GM12873 (cell line): ENCODE results near the gene TP53I11.

Source experiments
- CTCF ChIP-seq: IDR thresholded peaks from 2 replicates; pipeline ENCODE4 v1.5.1; 2012; ENCODE audit warnings: low read depth, mild to moderate bottlenecking, moderate library complexity, low read length, control low read depth; ENCODE audit not compliant: insufficient read depth; ENCODE audit errors: missing control alignments

TP53I11 gene

GRCh38 chr11:44936951-44937543, 13.6 kb downstream of the TP53I11 start:
- no peak for TF ChIP-seq CTCF

DNA sequence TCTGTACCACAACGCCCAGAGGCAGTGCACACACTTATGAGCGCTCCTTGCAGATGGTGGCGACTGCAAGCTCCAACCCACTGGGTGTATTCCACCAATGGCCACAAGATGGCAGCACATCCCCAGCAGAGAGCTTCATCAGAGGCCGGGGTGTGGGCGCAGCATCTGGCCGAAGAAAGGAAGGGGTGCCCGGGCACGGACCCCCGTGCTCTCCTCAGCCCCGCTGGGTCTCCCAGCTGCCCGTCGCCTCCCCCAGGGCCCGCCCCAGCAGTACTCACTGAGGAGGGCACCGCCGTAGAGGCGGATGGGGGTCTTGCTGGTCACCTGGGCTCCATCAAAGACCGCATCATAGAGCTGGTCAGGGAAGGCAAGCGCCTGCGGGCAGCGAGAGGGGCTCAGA, 14.2 kb downstream of the TP53I11 start:
- TF ChIP-seq CTCF: peak; percentile 94

DNA sequence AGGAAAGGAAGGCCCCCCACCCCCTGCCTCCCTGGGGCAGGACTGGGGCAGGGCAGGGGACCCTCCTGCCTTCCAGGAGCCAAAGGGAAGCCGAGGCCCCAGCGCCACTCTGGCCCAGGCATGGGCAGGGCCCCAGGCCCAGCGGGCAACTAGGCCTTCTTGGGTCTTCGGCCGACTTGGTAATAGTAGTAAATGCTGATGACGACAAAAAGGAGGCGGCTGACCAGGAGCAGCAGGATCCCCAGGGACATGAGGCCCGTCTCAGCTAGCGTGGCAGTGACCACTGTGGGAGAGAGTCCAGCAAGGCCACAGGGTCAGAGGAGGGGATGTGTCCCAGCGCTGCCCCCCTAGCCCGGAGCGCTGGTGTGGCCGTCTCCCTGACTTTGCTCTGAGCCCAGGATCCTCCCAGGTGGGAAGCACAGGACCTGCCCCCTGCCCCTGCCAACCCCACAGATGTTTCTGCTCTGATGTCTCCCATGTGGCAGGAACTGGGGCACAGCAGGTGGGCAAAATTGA, 15.9 kb downstream of the TP53I11 start:
- no peak for TF ChIP-seq CTCF

DNA sequence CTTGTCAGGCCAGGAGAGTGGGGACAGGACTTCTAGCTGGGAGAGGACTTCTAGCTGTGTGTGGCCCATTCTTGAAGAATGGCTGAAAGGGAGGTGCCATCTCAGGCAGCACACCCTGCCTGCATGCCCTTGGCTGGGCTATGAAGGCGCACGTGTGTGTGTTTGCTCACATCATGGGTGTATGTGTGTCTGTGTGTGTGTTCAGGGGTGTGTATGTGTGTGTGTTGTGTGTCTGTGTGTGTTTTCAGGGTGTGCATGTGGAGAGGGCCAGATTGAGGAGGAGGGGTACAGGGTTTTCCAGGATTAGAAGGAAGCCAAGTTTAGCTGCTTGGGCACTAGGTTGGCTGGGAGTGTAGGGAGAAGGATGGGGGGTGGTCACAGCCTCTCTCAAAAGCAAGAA, 16.6 kb downstream of the TP53I11 start:
- no peak for TF ChIP-seq CTCF

DNA sequence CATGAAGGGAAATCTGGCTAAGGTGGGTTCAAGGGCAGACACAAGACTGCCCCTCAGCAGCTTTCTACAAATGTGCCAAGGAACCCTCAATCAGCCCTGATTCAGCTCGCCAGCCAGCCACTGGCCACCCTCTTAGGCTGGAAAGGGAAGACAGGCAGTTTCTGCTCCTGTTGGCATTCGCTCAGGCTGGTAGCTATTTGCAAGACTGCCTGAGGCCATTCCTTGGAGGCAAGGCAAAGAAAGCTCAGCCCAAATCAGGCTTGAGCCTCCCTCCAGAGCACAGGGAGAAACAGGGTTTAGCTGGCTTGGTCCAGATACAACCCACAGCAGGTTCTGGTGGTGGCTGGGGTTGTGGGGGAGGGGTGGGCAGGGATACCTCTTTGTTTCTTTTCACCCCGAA, 19.2 kb downstream of the TP53I11 start:
- no peak for TF ChIP-seq CTCF

DNA sequence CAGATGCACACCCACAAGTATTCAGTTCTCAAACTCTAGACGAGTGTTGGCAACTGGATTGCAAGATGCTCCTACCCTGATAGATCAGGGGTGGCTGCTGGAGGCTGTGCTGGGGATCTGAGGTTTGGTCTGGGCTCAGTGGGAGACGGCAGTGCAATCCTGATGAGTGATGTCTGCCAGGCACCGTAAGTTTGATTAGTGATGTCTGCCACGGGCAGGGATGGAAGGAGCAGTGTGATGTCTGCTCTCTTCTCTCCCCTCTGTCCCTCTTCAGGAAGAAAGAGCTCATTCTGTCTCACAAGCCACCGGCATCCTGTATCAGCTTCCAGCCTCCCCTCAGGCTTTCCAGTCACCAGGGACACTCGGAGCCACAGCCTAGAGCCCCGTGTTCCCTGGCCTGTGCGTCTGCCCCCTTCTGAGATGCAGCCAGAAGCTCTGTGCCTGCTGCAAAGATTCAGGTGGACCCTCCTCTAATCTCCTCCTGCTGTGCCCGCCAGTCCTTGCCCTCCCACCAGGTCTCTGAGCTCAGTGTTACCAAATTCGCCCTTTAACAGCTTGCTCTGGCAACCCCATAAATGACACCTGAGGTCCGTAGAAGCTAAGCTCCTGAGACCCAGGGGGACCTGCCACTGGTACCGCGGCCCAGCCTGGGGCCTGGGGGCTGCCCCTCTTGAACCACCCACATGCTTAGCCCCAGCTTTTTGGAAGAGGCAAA, 19.9 kb downstream of the TP53I11 start:
- TF ChIP-seq CTCF: no peak

- no peak for TF ChIP-seq CTCF
Observed at GRCh38 chr11:44928816-44929215, 21.9 kb downstream of the TP53I11 start.
